HG03135 (cell line): Measurements from ENCODE around the gene SLC37A1.

ENCODE experiments used
- ATAC-seq: cut with Tn5 transposase; IDR thresholded peaks from one replicate; pipeline ENCODE4 v1.9.1; 2021; ENCODE audit warnings: mild to moderate bottlenecking, moderate library complexity; ENCODE audit not compliant: unreplicated experiment

The SLC37A1 gene

DNA sequence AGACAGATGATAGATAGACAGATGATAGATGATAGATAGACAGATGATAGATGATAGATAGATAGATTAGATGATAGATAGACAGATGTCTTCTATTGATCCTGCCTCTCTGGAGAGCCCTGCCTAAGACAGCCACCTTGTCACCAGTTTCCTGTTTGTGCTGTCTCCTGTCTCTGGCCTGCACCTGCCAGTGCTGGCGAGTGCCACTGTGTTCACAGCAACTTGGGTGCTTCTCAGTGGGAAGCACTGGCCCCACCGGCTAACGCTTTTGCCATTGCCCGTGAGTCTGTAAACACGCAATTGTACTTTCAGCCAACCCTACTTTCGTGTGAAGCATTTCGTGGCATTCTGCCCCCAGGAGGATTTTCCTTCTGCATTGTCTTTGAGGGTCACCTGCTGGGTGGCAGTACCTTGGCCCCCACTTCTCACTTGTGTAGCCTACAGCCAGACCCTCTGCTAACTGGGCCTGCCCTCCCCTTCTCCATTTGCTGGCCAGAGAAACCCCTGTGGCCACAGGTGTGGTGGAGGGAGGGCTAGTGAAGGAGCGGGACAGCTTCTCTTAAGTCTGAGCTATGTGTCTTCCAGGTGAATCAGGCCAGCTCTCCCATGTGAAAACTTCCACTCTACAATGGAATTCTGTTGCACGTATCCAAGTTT lies 116.4 kb downstream of the SLC37A1 start:
- ATAC-seq = no peak

DNA sequence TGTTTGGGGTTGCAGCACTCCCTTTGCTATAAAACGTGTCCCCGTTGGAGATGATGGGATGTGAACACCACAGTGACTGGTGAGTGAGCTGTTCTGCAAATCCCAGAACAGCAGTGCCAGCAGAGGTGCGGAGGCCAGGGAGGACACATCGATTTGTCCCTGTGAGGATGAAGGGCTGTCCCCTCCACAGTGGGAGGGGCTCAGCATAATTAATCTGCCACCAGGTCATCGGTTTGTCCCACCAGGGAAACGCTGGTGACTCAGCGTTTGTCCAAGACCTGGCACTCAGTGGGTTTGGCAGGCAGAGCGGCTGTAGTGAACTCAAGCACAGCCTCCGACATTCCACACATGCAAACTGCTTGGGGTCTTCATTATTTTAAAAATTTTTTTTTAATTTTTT lies 117.0 kb downstream of the SLC37A1 start:
- no peak for ATAC-seq
